ENCODE data around the gene SCGB1C1. TPM values are rescaled to one million over a fixed set of nuclear protein-coding genes. Genes with fewer than 3 reads are reported as not detected.

Gene SCGB1C1
- total RNA-seq, 2 donors from 2014 or later: not detected

DNA sequence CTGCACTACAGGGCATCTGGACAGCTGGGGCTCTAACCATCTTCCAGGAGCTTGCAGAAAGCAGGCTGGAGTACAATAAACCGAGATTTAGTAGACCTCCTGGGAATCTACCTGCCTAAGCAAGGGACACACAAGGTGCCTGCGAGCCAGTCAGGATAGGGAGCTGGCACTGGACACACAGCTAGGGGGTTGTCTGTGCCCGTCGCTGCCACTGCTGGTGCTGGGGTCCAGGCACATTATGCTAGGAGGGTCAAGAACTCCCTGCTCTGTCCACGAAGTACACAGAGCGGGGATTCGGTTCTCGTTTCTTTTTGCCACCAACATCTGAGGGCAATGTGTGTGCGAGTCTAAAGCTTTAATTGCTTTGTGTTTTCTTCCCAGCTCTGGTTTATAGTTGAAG, 18.9 kb downstream of the SCGB1C1 start:
- TF ChIP-seq, protein P1, sequence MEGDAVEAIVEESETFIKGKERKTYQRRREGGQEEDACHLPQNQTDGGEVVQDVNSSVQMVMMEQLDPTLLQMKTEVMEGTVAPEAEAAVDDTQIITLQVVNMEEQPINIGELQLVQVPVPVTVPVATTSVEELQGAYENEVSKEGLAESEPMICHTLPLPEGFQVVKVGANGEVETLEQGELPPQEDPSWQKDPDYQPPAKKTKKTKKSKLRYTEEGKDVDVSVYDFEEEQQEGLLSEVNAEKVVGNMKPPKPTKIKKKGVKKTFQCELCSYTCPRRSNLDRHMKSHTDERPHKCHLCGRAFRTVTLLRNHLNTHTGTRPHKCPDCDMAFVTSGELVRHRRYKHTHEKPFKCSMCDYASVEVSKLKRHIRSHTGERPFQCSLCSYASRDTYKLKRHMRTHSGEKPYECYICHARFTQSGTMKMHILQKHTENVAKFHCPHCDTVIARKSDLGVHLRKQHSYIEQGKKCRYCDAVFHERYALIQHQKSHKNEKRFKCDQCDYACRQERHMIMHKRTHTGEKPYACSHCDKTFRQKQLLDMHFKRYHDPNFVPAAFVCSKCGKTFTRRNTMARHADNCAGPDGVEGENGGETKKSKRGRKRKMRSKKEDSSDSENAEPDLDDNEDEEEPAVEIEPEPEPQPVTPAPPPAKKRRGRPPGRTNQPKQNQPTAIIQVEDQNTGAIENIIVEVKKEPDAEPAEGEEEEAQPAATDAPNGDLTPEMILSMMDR (conservative IDR thresholded peaks at IDR 0.05): no peak
- WGBS, 2 experiments (ENCODE audit: insufficient coverage in 1 of 2, insufficient read length in 1 of 2): 87 to 92% methylated on average over 7 to 9 of the region's 9 CpGs
- H3K27me3 ChIP-seq (ENCODE audit: control insufficient read depth, insufficient read depth, low read length, poor library complexity, severe bottlenecking): no peaks in the 10 kb centered on the region
- no peak for DNase-seq
- H3K9me3 Mint-ChIP-seq: no peaks in the 10 kb centered on the region
- peaks cover 54% of the 10 kb centered on the region for H3K36me3 Mint-ChIP-seq (ENCODE audit: low read depth)
- no peaks in the 10 kb centered on the region for H3K27me3 Mint-ChIP-seq (ENCODE audit: insufficient read depth)
- H3K4me1 ChIP-seq (ENCODE audit: control insufficient read depth, insufficient read depth, low read length): peaks cover 14% of the 10 kb centered on the region
- no peak overlapping the region for H3K4me3 ChIP-seq (ENCODE audit: low read length)
- no peak overlapping the region for H3K27ac ChIP-seq (ENCODE audit: low read depth, low read length)
- H3K4me3 Mint-ChIP-seq: no peak overlapping the region
- no peaks in the 10 kb centered on the region for H3K9me3 ChIP-seq (ENCODE audit: control insufficient read depth, low read length)
- peaks cover 12% of the 10 kb centered on the region for H3K4me1 Mint-ChIP-seq
- peaks cover 68% of the 10 kb centered on the region for H3K36me3 ChIP-seq (ENCODE audit: control insufficient read depth, insufficient read depth, low read length)
- H3K27ac Mint-ChIP-seq: no peak overlapping the region
- H3K9ac ChIP-seq (ENCODE audit: extremely low read depth, low read length, poor library complexity, severe bottlenecking): no peak overlapping the region

DNA sequence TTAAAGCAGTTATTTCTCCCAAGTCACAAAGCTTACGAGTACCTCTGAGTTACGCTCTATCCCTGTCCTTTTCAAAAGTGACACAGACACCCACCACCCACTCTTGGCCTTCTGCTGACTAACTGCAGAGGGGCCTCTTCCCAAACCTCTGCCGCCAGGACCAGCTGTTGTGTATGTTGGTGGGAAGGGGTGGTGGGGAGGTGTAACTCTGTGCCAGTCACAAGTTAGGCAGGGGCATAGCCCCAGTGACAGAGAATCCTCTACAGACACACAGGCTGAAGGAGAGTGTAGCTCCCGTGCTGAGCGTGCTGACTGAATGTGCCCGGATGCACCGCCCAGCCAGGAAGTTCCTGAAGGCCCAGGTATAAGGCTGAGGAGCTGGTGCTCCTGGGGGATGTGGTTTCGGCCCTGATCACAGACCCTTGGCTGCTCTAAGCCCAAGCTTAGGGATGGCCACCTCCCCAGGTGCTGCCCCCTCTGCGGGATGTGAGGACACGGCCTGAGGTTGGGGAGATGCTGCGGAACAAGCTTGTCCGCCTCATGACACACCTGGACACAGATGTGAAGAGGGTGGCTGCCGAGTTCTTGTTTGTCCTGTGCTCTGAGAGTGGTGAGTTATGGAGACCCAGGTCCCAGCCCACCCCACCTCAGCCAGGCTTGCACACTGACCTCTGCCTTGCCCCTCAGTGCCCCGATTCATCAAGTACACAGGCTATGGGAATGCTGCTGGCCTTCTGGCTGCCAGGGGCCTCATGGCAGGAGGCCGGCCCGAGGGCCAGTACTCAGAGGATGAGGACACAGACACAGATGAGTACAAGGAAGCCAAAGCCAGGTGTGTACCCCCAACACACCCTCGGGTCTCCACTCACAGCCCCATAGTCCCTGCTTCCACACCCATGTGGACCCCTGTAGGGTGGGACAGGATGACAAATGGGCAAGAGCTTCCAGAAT, 19.5 kb downstream of the SCGB1C1 start:
- Mint-ChIP-seq H3K9me3 (no peaks in the 10 kb centered on the region), H3K27me3 (ENCODE audit: insufficient read depth) (no peaks in the 10 kb centered on the region), H3K4me1 (peaks cover 12% of the 10 kb centered on the region), H3K36me3 (ENCODE audit: low read depth) (peaks cover 54% of the 10 kb centered on the region), H3K27ac (no peak overlapping the region), H3K4me3 (no peak overlapping the region)
- Histone ChIP-seq H3K27me3 (ENCODE audit: control insufficient read depth, insufficient read depth, low read length, poor library complexity, severe bottlenecking) (no peaks in the 10 kb centered on the region), H3K9ac (ENCODE audit: extremely low read depth, low read length, poor library complexity, severe bottlenecking) (no peak overlapping the region), H3K36me3 (ENCODE audit: control insufficient read depth, insufficient read depth, low read length) (peaks cover 68% of the 10 kb centered on the region), H3K27ac (ENCODE audit: low read depth, low read length) (no peak overlapping the region), H3K4me3 (ENCODE audit: low read length) (no peak overlapping the region), H3K4me1 (ENCODE audit: control insufficient read depth, insufficient read depth, low read length) (peaks cover 14% of the 10 kb centered on the region), H3K9me3 (ENCODE audit: control insufficient read depth, low read length) (no peaks in the 10 kb centered on the region)
- WGBS, 2 experiments (ENCODE audit: insufficient coverage in 1 of 2, insufficient read length in 1 of 2): 95 to 98% methylated on average over 9 to 17 of the region's 17 CpGs
- TF ChIP-seq, protein P1 (conservative IDR thresholded peaks at IDR 0.05): no peak
- no peak for DNase-seq

DNA sequence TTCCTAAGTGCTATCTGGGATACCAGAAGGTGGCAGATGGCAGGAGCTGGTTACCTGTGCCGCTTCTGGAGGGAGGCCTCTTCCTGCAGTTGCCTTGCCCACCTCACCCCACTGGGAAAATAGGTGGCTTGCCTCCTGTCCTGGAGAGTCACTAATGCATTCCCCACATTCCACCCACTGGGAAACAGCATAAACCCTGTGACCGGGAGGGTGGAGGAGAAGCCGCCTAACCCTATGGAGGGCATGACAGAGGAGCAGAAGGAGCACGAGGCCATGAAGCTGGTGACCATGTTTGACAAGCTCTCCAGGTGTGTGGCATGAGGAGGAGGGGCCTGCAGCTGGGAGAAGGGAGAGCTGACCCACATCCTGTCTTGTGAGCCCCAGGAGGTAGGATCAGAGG, 20.2 kb downstream of the SCGB1C1 start:
- H3K36me3 ChIP-seq (ENCODE audit: control insufficient read depth, insufficient read depth, low read length): peaks cover 68% of the 10 kb centered on the region
- peaks cover 14% of the 10 kb centered on the region for H3K4me1 ChIP-seq (ENCODE audit: control insufficient read depth, insufficient read depth, low read length)
- WGBS, 2 experiments (ENCODE audit: insufficient coverage in 1 of 2, insufficient read length in 1 of 2): 81 to 97% methylated on average over 3 to 4 of the region's 4 CpGs
- DNase-seq: no peak
- Mint-ChIP-seq H3K36me3 (ENCODE audit: low read depth) (peaks cover 54% of the 10 kb centered on the region), H3K27me3 (ENCODE audit: insufficient read depth) (no peaks in the 10 kb centered on the region), H3K27ac (no peak overlapping the region), H3K9me3 (no peaks in the 10 kb centered on the region), H3K4me1 (peaks cover 12% of the 10 kb centered on the region), H3K4me3 (no peak overlapping the region)
- H3K27me3 ChIP-seq (ENCODE audit: control insufficient read depth, insufficient read depth, low read length, poor library complexity, severe bottlenecking): no peaks in the 10 kb centered on the region
- H3K27ac ChIP-seq (ENCODE audit: low read depth, low read length): no peak overlapping the region
- H3K4me3 ChIP-seq (ENCODE audit: low read length): no peak overlapping the region
- TF ChIP-seq, protein P1 (conservative IDR thresholded peaks at IDR 0.05): no peak
- no peak overlapping the region for H3K9ac ChIP-seq (ENCODE audit: extremely low read depth, low read length, poor library complexity, severe bottlenecking)
- H3K9me3 ChIP-seq (ENCODE audit: control insufficient read depth, low read length): no peaks in the 10 kb centered on the region
